WERI-Rb-1 (cell line): ENCODE measurements around the gene TAGLN.

Source experiments
- DNase-seq: peaks from one replicate; pipeline ENCODE4 v3.0.0-alpha.2; 2020
- H3K27ac ChIP-seq: fragments of 250-450 bp; sonication (Bioruptor Pico); 2 replicates; pipeline ENCODE4 v1.5.1; 2020; ENCODE audit warnings: mild to moderate bottlenecking, moderate library complexity
- H3K27me3 ChIP-seq: fragments of 250-450 bp; sonication (Bioruptor Pico); 2 replicates; pipeline ENCODE4 v1.5.1; 2021; ENCODE audit warnings: mild to moderate bottlenecking, low read depth, moderate library complexity; ENCODE audit not compliant: insufficient read depth, severe bottlenecking
- H3K36me3 ChIP-seq: fragments of 250-450 bp; sonication (Bioruptor Pico); 2 replicates; pipeline ENCODE4 v1.5.1; 2020; ENCODE audit warnings: mild to moderate bottlenecking, moderate library complexity
- H3K4me3 ChIP-seq: 2 replicates; pipeline ENCODE4 v1.5.1; 2011; ENCODE audit warnings: low read depth, mild to moderate bottlenecking, control low read depth, low read length
- H3K9me3 ChIP-seq: fragments of 250-450 bp; sonication (Bioruptor Pico); 2 replicates; pipeline ENCODE4 v1.5.1; 2021; ENCODE audit warnings: mild to moderate bottlenecking, moderate library complexity; ENCODE audit not compliant: severe bottlenecking
- CTCF ChIP-seq: IDR thresholded peaks from 2 replicates; pipeline ENCODE4 v1.5.1; 2011; ENCODE audit warnings: low read depth, mild to moderate bottlenecking, control low read depth, inconsistent platforms, low read length

Gene TAGLN

GRCh38 chr11:117212697-117213355, 13.7 kb downstream of the TAGLN start:
- no peak for TF ChIP-seq CTCF
- Histone ChIP-seq H3K27ac (no peak overlapping the region), H3K9me3 (no peaks in the 10 kb centered on the region), H3K27me3 (no peaks in the 10 kb centered on the region), H3K4me3 (no peak overlapping the region), H3K36me3 (peaks cover 27% of the 10 kb centered on the region)
- no peak for DNase-seq

DNA sequence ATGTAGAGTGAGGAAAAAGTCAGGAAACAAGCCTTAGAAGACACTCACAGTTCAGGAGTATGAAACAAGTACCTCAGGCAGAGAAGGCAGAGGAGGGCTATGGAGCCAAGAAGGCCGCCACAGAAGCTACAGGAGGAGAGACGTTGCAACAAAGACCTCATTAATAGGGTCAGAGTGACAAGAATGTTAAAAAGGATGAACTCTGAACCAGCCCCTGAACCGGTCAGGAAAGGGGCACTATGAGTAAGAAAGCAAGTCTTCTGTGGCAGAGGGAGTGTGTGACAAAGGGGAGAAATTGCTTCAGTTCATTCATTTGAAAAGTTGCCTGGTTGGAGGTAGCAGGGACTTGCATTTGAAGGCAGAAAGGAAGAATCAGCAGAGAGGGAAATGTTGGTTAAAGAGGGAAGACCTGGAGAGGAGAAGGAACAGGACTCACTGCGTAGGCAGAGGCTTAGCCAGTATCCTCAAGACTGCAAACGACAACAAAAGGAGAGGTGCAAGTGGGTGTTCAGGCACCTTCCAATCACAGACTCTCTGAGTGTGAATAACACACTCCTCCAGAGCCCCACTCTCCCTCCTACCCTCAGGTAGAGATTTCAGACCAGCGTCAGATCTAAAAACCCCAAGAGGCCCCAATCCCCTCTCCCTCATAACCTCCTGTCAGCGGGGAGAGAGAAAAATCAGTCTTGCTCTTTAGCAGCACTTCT, 15.4 kb downstream of the TAGLN start:
- Histone ChIP-seq H3K4me3 (no peak overlapping the region), H3K36me3 (peaks cover 44% of the 10 kb centered on the region), H3K27ac (no peak overlapping the region), H3K27me3 (no peaks in the 10 kb centered on the region), H3K9me3 (no peaks in the 10 kb centered on the region)
- DNase-seq = no peak
- TF ChIP-seq CTCF = no peak

DNA sequence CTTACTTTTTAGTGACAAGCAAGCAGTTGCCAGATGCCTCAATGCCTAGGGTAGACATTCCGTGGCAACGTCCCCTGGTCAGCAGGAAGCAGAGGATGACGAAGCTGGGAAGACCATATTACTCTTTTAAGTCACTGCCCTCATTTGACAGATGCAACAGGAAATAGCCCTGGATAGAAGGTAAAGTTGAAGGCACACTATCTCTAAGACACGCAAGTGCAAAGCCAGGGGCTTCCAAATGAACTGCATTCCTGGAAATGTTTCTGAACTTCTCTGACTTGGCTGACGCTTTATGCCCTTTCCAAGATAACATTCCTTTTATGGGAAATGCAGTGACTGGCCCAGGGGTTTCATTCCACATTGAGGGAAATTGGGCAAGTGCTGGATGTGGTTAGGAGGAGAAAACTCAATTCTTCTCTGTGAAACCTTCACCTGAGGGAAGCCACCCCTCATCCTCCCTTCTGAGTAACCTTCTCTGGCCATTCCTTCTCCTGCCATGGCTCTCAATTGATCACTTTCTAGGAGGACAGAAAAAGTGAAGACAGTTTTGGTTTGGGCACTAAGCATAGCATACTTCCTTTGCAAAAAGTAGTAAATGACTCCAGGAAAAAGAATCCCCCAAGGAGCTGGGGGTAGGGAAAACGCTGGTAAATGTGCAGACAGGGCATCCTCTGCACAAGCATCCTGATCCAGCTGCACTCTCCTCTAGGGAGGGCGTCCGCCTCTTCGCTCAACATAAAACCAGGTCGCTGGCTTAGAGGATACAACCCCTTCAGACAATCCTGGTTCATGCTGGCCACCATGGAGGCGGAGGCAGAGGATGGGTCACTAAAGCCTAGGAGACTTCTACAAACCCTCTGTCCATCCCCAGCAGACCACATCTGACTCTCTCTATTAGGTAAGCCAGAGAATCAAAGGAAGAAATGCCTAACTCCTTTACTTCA, 18.2 kb downstream of the TAGLN start:
- Histone ChIP-seq H3K27me3 (no peaks in the 10 kb centered on the region), H3K36me3 (peaks cover 64% of the 10 kb centered on the region), H3K4me3 (no peak overlapping the region), H3K27ac (no peak overlapping the region), H3K9me3 (no peaks in the 10 kb centered on the region)
- TF ChIP-seq CTCF = no peak
- no peak for DNase-seq

DNA sequence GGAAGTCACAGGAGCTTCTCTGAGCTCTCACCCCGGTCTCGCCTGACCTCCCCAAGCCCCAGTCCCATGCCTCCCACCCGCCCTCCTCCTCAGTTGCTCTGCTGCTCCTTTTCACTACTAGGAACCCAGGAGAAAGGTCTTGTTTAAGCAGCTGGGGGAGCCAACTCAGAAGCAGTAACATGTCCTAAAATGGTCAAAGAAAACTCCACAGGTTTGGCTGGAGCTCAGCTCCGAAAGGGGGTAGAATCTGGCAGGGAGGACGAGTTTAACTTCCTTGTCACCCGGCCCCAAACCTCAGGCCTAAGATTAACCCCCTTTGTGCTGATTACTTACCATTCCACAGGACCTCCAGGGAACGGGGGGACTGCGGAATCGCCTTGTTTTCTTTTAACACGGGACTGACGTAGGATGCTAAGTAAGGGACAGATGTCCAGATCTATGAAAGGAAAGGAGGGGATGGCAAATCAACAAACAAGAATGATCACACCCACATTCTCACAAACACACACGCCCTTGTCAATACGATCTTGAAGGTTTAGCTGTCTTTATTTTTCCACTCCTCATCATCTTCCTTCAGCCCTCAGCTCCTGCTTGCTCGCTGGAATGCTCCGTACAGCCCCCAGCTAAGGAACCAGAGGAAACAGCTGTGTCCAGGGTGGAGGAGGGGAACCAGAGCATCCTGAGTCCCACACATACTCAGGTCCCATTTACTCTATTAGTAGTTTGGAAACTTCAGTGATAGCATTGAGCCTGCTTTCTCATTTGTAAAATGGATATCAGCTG, 19.2 kb downstream of the TAGLN start:
- no peaks in the 10 kb centered on the region for H3K27me3 ChIP-seq
- H3K27ac ChIP-seq = no peak overlapping the region
- H3K4me3 ChIP-seq = no peak overlapping the region
- no peak for TF ChIP-seq CTCF
- no peak for DNase-seq
- H3K9me3 ChIP-seq = no peaks in the 10 kb centered on the region
- peaks cover 72% of the 10 kb centered on the region for H3K36me3 ChIP-seq

GRCh38 chr11:117219001-117219400, 19.8 kb downstream of the TAGLN start:
- no peak overlapping the region for H3K4me3 ChIP-seq
- no peaks in the 10 kb centered on the region for H3K27me3 ChIP-seq
- H3K27ac ChIP-seq = no peak overlapping the region
- DNase-seq = no peak
- no peaks in the 10 kb centered on the region for H3K9me3 ChIP-seq
- peaks cover 76% of the 10 kb centered on the region for H3K36me3 ChIP-seq
- TF ChIP-seq CTCF = no peak
